Tibial nerve (tissue), 4 donors: ENCODE measurements around the gene DCTN4. TPM values are rescaled to one million over a fixed set of nuclear protein-coding genes. Genes with fewer than 3 reads are reported as not detected.

Experiments used
- DNase-seq, 2 donors: peaks; one replicate each; pipeline ENCODE4 v3.0.0-alpha.2; 2019; ENCODE audit warnings: low spot score in 2 of 2
- H3K27ac ChIP-seq, 4 donors: fragments of 200-600 bp; sonication (generic) in 3 of 4; one replicate each; pipeline ENCODE4 v1.5.1; 2017 to 2019; ENCODE audit warnings: mild to moderate bottlenecking in 1 of 4
- H3K27me3 ChIP-seq, 2 donors: fragments of 200-600 bp; sonication (generic) in 1 of 2; one replicate each; pipeline versions ENCODE4 v1.5.1 to v1.6.0; 2017 to 2019
- H3K36me3 ChIP-seq, 3 donors: fragments of 200-600 bp; sonication (generic); one replicate each; pipeline ENCODE4 v1.5.1; 2018 to 2019
- H3K4me1 ChIP-seq, 4 donors: fragments of 200-600 bp; sonication (generic) in 3 of 4; one replicate each; pipeline ENCODE4 v1.5.1; 2017 to 2019
- H3K4me3 ChIP-seq, 4 donors: fragments of 200-600 bp; sonication (generic) in 3 of 4; one replicate each; pipeline ENCODE4 v1.5.1; 2017 to 2019; ENCODE audit warnings: mild to moderate bottlenecking in 1 of 4, moderate library complexity in 1 of 4
- H3K9me3 ChIP-seq, 4 donors: fragments of 200-600 bp; sonication (generic) in 3 of 4; one replicate each; pipeline ENCODE4 v1.5.1; 2017 to 2019
- CTCF ChIP-seq, 5 experiments: fragments of 200-600 bp in 3 of 5; fragments of 450-650 bp in 2 of 5; sonication (generic) in 3 of 5; IDR thresholded peaks; one replicate each; pipeline ENCODE4 v1.5.1; 2016 to 2019; ENCODE audit warnings: antibody characterized with exemption in 5 of 5, mild to moderate bottlenecking in 3 of 5, moderate library complexity in 2 of 5
- EP300 ChIP-seq, 2 donors: sonication (generic); formaldehyde crosslinking; IDR thresholded peaks; one replicate each; pipeline ENCODE4 v1.6.1; 2017; ENCODE audit warnings: antibody characterized with exemption in 2 of 2, mild to moderate bottlenecking in 1 of 2
- POLR2A ChIP-seq, 2 donors: fragments of 450-650 bp; IDR thresholded peaks; one replicate each; pipeline ENCODE4 v1.6.1; 2017; ENCODE audit warnings: antibody characterized with exemption in 2 of 2, mild to moderate bottlenecking in 2 of 2, moderate library complexity in 2 of 2
- WGBS, 2 donors: methylation state at CpG; one replicate each; pipeline ENCODE4 v1.1.5; 2018; 5-methylcytosine and 5-hydroxymethylcytosine counted together
- total RNA-seq, 4 donors: library from RNA; depleted of rRNA; stranded (reverse); fragments of >200 nt; gene quantifications; one replicate each; pipeline ENCODE4 v1.1.0, GENCODE V29; 2016

Gene DCTN4
- total RNA-seq, 4 donors from 2014 or later = 38.0 to 80.2 (median 63.4) TPM

GRCh38 chr5:150670948-150671310 is 87.9 kb downstream of the DCTN4 start:
- no peaks in the 10 kb centered on the region for H3K36me3 ChIP-seq
- no peaks in the 10 kb centered on the region for H3K9me3 ChIP-seq
- H3K27ac ChIP-seq = peak overlapping the region in 3 of 4 donors; percentile 37 to 85 (median 81)
- no peak for DNase-seq
- TF ChIP-seq POLR2A (IDR thresholded peaks at IDR 0.05) (no peak), CTCF (IDR thresholded peaks at IDR 0.05) (no peak), EP300 (IDR thresholded peaks at IDR 0.05) (no peak)
- peak overlapping the region in 1 of 4 donors; percentile 56 for H3K4me3 ChIP-seq
- H3K27me3 ChIP-seq = no peaks in the 10 kb centered on the region
- WGBS, 2 donors = 50 to 55% methylated on average over 2 of the region's 2 CpGs
- peaks cover 0 to 49% (median 31%) of the 10 kb centered on the region in 4 donors for H3K4me1 ChIP-seq

GRCh38 chr5:150670275-150670947 is 88.4 kb downstream of the DCTN4 start:
- Histone ChIP-seq H3K9me3 (no peaks in the 10 kb centered on the region), H3K27me3 (no peaks in the 10 kb centered on the region), H3K4me3 (no peak overlapping the region), H3K36me3 (no peaks in the 10 kb centered on the region), H3K27ac (peak overlapping the region in 1 of 4 donors; percentile 85), H3K4me1 (peaks cover 0 to 45% (median 31%) of the 10 kb centered on the region in 4 donors)
- TF ChIP-seq POLR2A (IDR thresholded peaks at IDR 0.05) (no peak), EP300 (IDR thresholded peaks at IDR 0.05) (no peak), CTCF (IDR thresholded peaks at IDR 0.05) (no peak)
- no peak for DNase-seq
- 86 to 91% methylated on average over 14 of the region's 14 CpGs for WGBS, 2 donors

- Histone ChIP-seq H3K27ac (no peak overlapping the region), H3K4me1 (peaks cover 0 to 29% (median 0%) of the 10 kb centered on the region in 4 donors), H3K9me3 (no peaks in the 10 kb centered on the region), H3K4me3 (no peak overlapping the region), H3K27me3 (no peaks in the 10 kb centered on the region), H3K36me3 (no peaks in the 10 kb centered on the region)
- DNase-seq = no peak
- 41 to 55% methylated on average over 12 of the region's 12 CpGs for WGBS, 2 donors
- no peak for TF ChIP-seq EP300 (IDR thresholded peaks at IDR 0.05)
- no peak for TF ChIP-seq POLR2A (IDR thresholded peaks at IDR 0.05)
- TF ChIP-seq CTCF (IDR thresholded peaks at IDR 0.05) = no peak
Measured at GRCh38 chr5:150665044-150665443, 93.8 kb downstream of the DCTN4 start.

- peaks cover 0 to 41% (median 0%) of the 10 kb centered on the region in 4 donors for H3K4me1 ChIP-seq
- 83 to 89% methylated on average over 3 of the region's 3 CpGs for WGBS, 2 donors
- H3K36me3 ChIP-seq = no peaks in the 10 kb centered on the region
- H3K27me3 ChIP-seq = no peaks in the 10 kb centered on the region
- H3K9me3 ChIP-seq = no peaks in the 10 kb centered on the region
- no peak overlapping the region for H3K27ac ChIP-seq
- TF ChIP-seq CTCF (IDR thresholded peaks at IDR 0.05) (no peak), EP300 (IDR thresholded peaks at IDR 0.05) (no peak), POLR2A (IDR thresholded peaks at IDR 0.05) (no peak)
- H3K4me3 ChIP-seq = no peak overlapping the region
- no peak for DNase-seq
Measured at GRCh38 chr5:150663936-150664335, 94.9 kb downstream of the DCTN4 start.

- DNase-seq = no peak
- 71 to 78% methylated on average over 4 of the region's 4 CpGs for WGBS, 2 donors
Measured at GRCh38 chr5:150662731-150663516, 95.9 kb downstream of the DCTN4 start.

More at GRCh38 chr5:150662731-150663516, 95.9 kb downstream of the DCTN4 start:
- no peak for TF ChIP-seq CTCF (IDR thresholded peaks at IDR 0.05)
- TF ChIP-seq EP300 (IDR thresholded peaks at IDR 0.05) = no peak
- TF ChIP-seq POLR2A (IDR thresholded peaks at IDR 0.05) = no peak
- H3K4me1 ChIP-seq = peaks cover 0 to 51% (median 3%) of the 10 kb centered on the region in 4 donors
- no peaks in the 10 kb centered on the region for H3K27me3 ChIP-seq
- H3K36me3 ChIP-seq = no peaks in the 10 kb centered on the region
- peak overlapping the region in 1 of 4 donors; percentile 22 for H3K27ac ChIP-seq
- no peaks in the 10 kb centered on the region for H3K9me3 ChIP-seq
- no peak overlapping the region for H3K4me3 ChIP-seq
